IMR-90 (cell line): ENCODE results near the gene TAB2. TPM values are rescaled to one million over a fixed set of nuclear protein-coding genes. Genes with fewer than 3 reads are reported as not detected.

Source experiments
- ATAC-seq: fragments of 200-7000 bp; cut with Tn5 transposase; 2 replicates; pipeline ENCODE4 v1.9.1; 2020; ENCODE audit warnings: low read depth, mild to moderate bottlenecking, moderate library complexity
- BruUV-seq: library from RNA; stranded (reverse); fragments of 400-500 nt; replicated peaks from 2 replicates; lab custom pipeline; 2021; lab: Mats Ljungman, UMichigan
- CTCF ChIA-PET: fragments of 300-600 bp; formaldehyde crosslinking; extraction: SDS; loops from one replicate; lab custom pipeline; 2021; ENCODE audit warnings: antibody characterized with exemption; lab: Yijun Ruan, JAX
- POLR2A ChIA-PET: fragments of 300-600 bp; sonication (Branson Sonifier 250); formaldehyde crosslinking; loops from one replicate; lab custom pipeline; 2022; ENCODE audit warnings: antibody characterized with exemption; ENCODE audit not compliant: unreplicated experiment; lab: Charles Lee
- DNase-seq: peaks from one replicate; pipeline ENCODE4 v3.0.0; 2013
- H2AFZ ChIP-seq: replicated peaks from 2 replicates; pipeline ENCODE3; 2013; ENCODE audit warnings: low read length, mild to moderate bottlenecking; ENCODE audit not compliant: poor library complexity
- H2AK5ac ChIP-seq: 2 replicates; pipeline ENCODE4 v1.6.1; 2013; ENCODE audit warnings: low read depth, low read length, inconsistent platforms
- H2AK9ac ChIP-seq: replicated peaks from 2 replicates; pipeline ENCODE3; 2013; ENCODE audit warnings: mild to moderate bottlenecking, low read depth, low read length, moderate library complexity; ENCODE audit not compliant: poor library complexity
- H2BK120ac ChIP-seq: 2 replicates; pipeline ENCODE4 v1.6.1; 2013; ENCODE audit warnings: low read depth, low read length, inconsistent platforms
- H2BK15ac ChIP-seq: 3 replicates; pipeline ENCODE4 v1.6.1; 2013; ENCODE audit warnings: low read depth, low read length, inconsistent platforms
- H2BK20ac ChIP-seq: 2 replicates; pipeline ENCODE4 v1.6.1; 2013; ENCODE audit warnings: low read depth, mild to moderate bottlenecking, inconsistent platforms, low read length, moderate library complexity
- H2BK5ac ChIP-seq: 2 replicates; pipeline ENCODE4 v1.6.1; 2013; ENCODE audit warnings: mild to moderate bottlenecking, low read depth, low read length, inconsistent platforms; ENCODE audit not compliant: poor library complexity, severe bottlenecking
- H3K14ac ChIP-seq: replicated peaks from 2 replicates; pipeline ENCODE4 v1.6.1; 2013; ENCODE audit warnings: low read depth, low read length, inconsistent platforms
- H3K18ac ChIP-seq: 2 replicates; pipeline ENCODE4 v1.6.1; 2013; ENCODE audit warnings: low read depth, low read length, control low read depth
- H3K23ac ChIP-seq: 2 replicates; pipeline ENCODE4 v1.6.1; 2013; ENCODE audit warnings: low read depth, low read length, inconsistent platforms
- H3K27ac ChIP-seq: 2 replicates; pipeline ENCODE4 v1.5.1; 2013; ENCODE audit warnings: mild to moderate bottlenecking, control low read depth, low read length; ENCODE audit not compliant: insufficient read depth
- H3K27me3 ChIP-seq: 2 replicates; pipeline ENCODE4 v1.6.1; 2013; ENCODE audit warnings: low read length; ENCODE audit not compliant: control insufficient read depth, insufficient read depth
- H3K36me3 ChIP-seq: 2 replicates; pipeline ENCODE4 v1.6.1; 2013; ENCODE audit warnings: low read length, mixed read lengths; ENCODE audit not compliant: control insufficient read depth, insufficient read depth
- H3K4ac ChIP-seq: 2 replicates; pipeline ENCODE4 v1.6.1; 2013; ENCODE audit warnings: low read depth, low read length, inconsistent platforms
- H3K4me1 ChIP-seq: 2 replicates; pipeline ENCODE4 v1.6.1; 2013; ENCODE audit warnings: low read length, mixed read lengths; ENCODE audit not compliant: control insufficient read depth, insufficient read depth
- H3K4me2 ChIP-seq: 2 replicates; pipeline ENCODE4 v1.6.1; 2013; ENCODE audit warnings: low read depth, mild to moderate bottlenecking, control low read depth, low read length, moderate library complexity
- H3K4me3 ChIP-seq: 2 replicates; pipeline ENCODE4 v1.5.1; 2013; ENCODE audit warnings: low read depth, mild to moderate bottlenecking, control low read depth, low read length, moderate library complexity; ENCODE audit not compliant: insufficient read depth
- H3K56ac ChIP-seq: 2 replicates; pipeline ENCODE4 v1.6.1; 2013; ENCODE audit warnings: low read length, inconsistent platforms; ENCODE audit not compliant: insufficient read depth; ENCODE audit errors: extremely low read depth
- H3K79me1 ChIP-seq, 2 experiments: 2 replicates each; pipeline ENCODE4 v1.6.1; 2013; ENCODE audit warnings: low read length in 2 of 2, inconsistent platforms in 1 of 2, low read depth in 1 of 2
- H3K9ac ChIP-seq: 2 replicates; pipeline ENCODE4 v1.6.1; 2013; ENCODE audit warnings: low read depth, low read length, control low read depth
- H3K9me1 ChIP-seq: 2 replicates; pipeline ENCODE4 v1.6.1; 2013; ENCODE audit warnings: low read length, inconsistent platforms; ENCODE audit not compliant: insufficient read depth
- H3K9me3 ChIP-seq: 2 replicates; pipeline ENCODE4 v1.6.1; 2013; ENCODE audit warnings: low read length; ENCODE audit not compliant: control insufficient read depth, insufficient read depth
- H4K20me1 ChIP-seq: 2 replicates; pipeline ENCODE4 v1.6.1; 2013; ENCODE audit warnings: low read length, inconsistent platforms; ENCODE audit not compliant: insufficient read depth
- H4K5ac ChIP-seq: 2 replicates; pipeline ENCODE4 v1.6.1; 2013; ENCODE audit warnings: mild to moderate bottlenecking, low read depth, low read length, control low read depth
- H4K8ac ChIP-seq, 2 experiments: 2 replicates each; pipeline ENCODE4 v1.6.1; 2013; ENCODE audit warnings: low read depth in 2 of 2, low read length in 2 of 2, control low read depth in 1 of 2, inconsistent platforms in 1 of 2
- H4K91ac ChIP-seq: 2 replicates; pipeline ENCODE4 v1.6.1; 2013; ENCODE audit warnings: low read depth, low read length, inconsistent platforms; ENCODE audit not compliant: insufficient read depth
- CHD1 ChIP-seq: IDR thresholded peaks from 2 replicates; pipeline ENCODE4 v1.6.1; 2012; ENCODE audit warnings: low read depth, low read length, improper control_type of control experiment
- MXI1 ChIP-seq: IDR thresholded peaks from 2 replicates; pipeline ENCODE4 v1.6.1; 2012; ENCODE audit warnings: low read depth, mild to moderate bottlenecking, low read length, moderate library complexity, borderline replicate concordance
- RFX5 ChIP-seq: IDR thresholded peaks from 2 replicates; pipeline ENCODE4 v1.8.0; 2012; ENCODE audit warnings: low read depth, mild to moderate bottlenecking, low read length, moderate library complexity
- WGBS, 2 experiments: methylation state at CpG; one replicate each; pipeline versions ENCODE4 v1.1.5 to v1.1.7; 2013; ENCODE audit warnings: missing lambda C conversion rate in 2 of 2; ENCODE audit not compliant: insufficient read length in 1 of 2; ENCODE audit errors: extremely low coverage in 2 of 2; 5-methylcytosine and 5-hydroxymethylcytosine counted together
- dilution Hi-C: fragments of 300-500 bp; cut with HindIII; formaldehyde crosslinking; loops from one replicate; pipeline ENCODE4 v1.14.3; 2018; ENCODE audit warnings: low sequenced_read_pairs; ENCODE audit not compliant: unreplicated experiment
- in situ Hi-C: fragments of 300-500 bp; cut with MboI; formaldehyde crosslinking; loops from 3 replicates; pipeline ENCODE4 v1.14.3; 2019; ENCODE audit warnings: low sequenced_read_pairs, inconsistent platforms, mixed read lengths
- intact Hi-C: fragments of 100-400 bp; cut with micrococcal nuclease; formaldehyde crosslinking; loops from 2 replicates; pipeline ENCODE4 v1.10.0; 2022
- polyA plus RNA-seq, 3 experiments: library from polyadenylated mRNA; depleted of rRNA; stranded (reverse); fragments of >200 nt; gene quantifications; 2 replicates each; pipeline ENCODE4 v1.2.3, GENCODE V29; 2012; ENCODE audit warnings: low replicate concordance in 1 of 3
- total RNA-seq: library from RNA; depleted of rRNA; stranded (reverse); fragments of >200 nt; gene quantifications from 2 replicates; pipeline ENCODE4 v1.2.3, GENCODE V29; 2012

The TAB2 gene
- total and polyA plus RNA-seq, 2 of the 4 experiments (the other 2 are of a cell fraction): 20.8 to 25.3 TPM

DNA sequence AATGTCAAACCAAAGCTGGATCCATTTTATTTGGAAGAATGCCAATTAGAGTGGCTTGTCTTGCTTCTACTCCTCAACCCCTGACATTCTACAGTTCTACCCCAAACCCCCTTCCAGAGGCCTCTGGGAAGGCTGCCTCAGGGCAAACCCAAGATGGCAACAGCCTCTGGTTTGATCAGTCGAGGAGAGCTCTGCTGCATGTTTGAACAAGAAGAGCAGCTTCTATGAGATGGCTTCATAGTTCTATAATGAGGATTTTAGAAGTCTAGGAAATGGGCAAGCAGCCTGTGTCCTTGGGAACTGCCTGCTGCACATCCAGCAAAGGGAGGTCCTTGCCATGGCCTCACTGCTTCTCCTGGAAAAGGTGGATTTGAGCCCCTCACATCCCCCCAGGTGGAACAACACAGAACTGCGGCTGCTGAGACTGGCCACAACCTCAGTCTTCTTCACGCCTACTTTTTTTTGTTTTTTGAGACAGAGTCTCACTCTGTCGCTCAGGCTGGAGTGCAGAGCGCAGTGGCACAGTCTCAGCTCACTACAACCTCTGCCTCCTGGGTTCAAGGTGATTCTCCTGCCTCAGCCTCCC is 129.4 kb downstream of the TAB2 start:
- peaks cover 1% of the 10 kb centered on the region; the same call in 1 of the 2 replicates for H3K4me1 ChIP-seq
- H3K36me3 ChIP-seq: no peaks in the 10 kb centered on the region
- H4K8ac ChIP-seq: no peak overlapping the region
- DNase-seq (no peak), ATAC-seq (no peak)
- ChIA-PET CTCF (interaction anchor here (1.2 kb wide), 1 partner anchor 48 kb away, joined by 3 read pairs; no protein-coding TSS in a partner anchor), POLR2A (no interaction called here)
- no peak overlapping the region for H2BK15ac ChIP-seq
- no peak overlapping the region for H3K4ac ChIP-seq
- WGBS, 2 experiments: 86% methylated on average over 2 of the region's 5 CpGs; no CpG with 5 or more reads in 1 of the 2 experiments
- intact Hi-C loops (no loop called here), in situ Hi-C loops (no loop called here), dilution Hi-C loops (no loop called here)
- H3K56ac ChIP-seq: no peak overlapping the region
- H3K27me3 ChIP-seq: peaks cover 17% of the 10 kb centered on the region; the same call in 1 of the 2 replicates
- H2BK120ac ChIP-seq: no peak overlapping the region
- H4K20me1 ChIP-seq: no peaks in the 10 kb centered on the region
- H4K91ac ChIP-seq: no peak overlapping the region
- no peak overlapping the region for H2BK5ac ChIP-seq
- H3K18ac ChIP-seq: no peak overlapping the region
- BruUV-seq: no TSS peak
- H3K9ac ChIP-seq: no peak overlapping the region
- H3K9me3 ChIP-seq: no peaks in the 10 kb centered on the region
- no peaks in the 10 kb centered on the region for H3K79me1 ChIP-seq
- no peak overlapping the region for H3K4me2 ChIP-seq
- TF ChIP-seq CHD1 (no peak), MXI1 (no peak), RFX5 (no peak)
- H3K27ac ChIP-seq: no peak overlapping the region
- H2BK20ac ChIP-seq: no peak overlapping the region
- H3K4me3 ChIP-seq: no peak overlapping the region
- H2AK5ac ChIP-seq: no peak overlapping the region
- H3K14ac ChIP-seq: no peak overlapping the region
- no peak overlapping the region for H3K23ac ChIP-seq
- H2AFZ ChIP-seq: no peak overlapping the region
- H2AK9ac ChIP-seq: no peak overlapping the region
- H4K5ac ChIP-seq: no peak overlapping the region
- 0 out of 2 replicates have a peak, but pooled peaks cover 4% of the 10 kb centered on the region for H3K9me1 ChIP-seq
